Neural progenitor cell (in vitro differentiated cells): ENCODE measurements around the gene KIAA2012.

ENCODE experiments used
- CTCF ChIP-seq: fragments of 200-600 bp; sonication (generic); IDR thresholded peaks from 2 replicates; pipeline ENCODE4 v1.5.1; 2017; ENCODE audit warnings: antibody characterized with exemption, mild to moderate bottlenecking
- EZH2phosphoT487 ChIP-seq: fragments of 200-600 bp; sonication (generic); IDR thresholded peaks from 2 replicates; pipeline ENCODE4 v1.6.1; 2017; ENCODE audit warnings: antibody characterized with exemption

GRCh38 chr2:202172439-202173211 is 99.6 kb downstream of the KIAA2012 start:
- no peak for TF ChIP-seq CTCF
- no peak for TF ChIP-seq EZH2phosphoT487
